Stimulated activated CD8-positive, alpha-beta memory T cell treated with anti-CD3 and anti-CD28 coated beads, Interleukin-4, amount 100 ng/mL, for 24 hours (primary cell): ENCODE measurements around the gene TM9SF1.
A peak's percentile ranks its signal among the peaks of the same experiment; 100 is the strongest.

Source experiments
- DNase-seq: peaks from one replicate; pipeline ENCODE4 v3.0.0-alpha.2; 2020; ENCODE audit warnings: low read depth

Gene TM9SF1

DNA sequence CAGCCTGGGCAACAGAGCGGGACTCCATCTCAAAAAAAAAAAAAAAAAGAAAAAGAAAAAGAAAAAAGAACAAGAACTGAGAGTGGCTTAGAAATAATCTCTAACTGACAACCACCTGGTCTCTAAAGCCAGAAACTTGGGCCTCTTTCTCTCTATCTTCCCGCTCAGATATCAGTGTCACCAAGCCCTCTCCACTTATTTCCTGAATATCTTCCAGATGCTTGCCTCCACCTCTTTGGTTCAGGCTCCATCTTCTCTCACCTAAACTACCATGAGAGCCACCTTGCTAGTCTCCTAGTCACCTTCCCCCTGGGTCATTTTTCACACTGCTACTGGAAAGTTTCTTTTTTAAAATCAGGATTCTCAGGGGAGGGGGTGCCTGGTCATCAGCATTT is 1.8 kb upstream of the TM9SF1 start:
- DNase-seq, result no peak

DNA sequence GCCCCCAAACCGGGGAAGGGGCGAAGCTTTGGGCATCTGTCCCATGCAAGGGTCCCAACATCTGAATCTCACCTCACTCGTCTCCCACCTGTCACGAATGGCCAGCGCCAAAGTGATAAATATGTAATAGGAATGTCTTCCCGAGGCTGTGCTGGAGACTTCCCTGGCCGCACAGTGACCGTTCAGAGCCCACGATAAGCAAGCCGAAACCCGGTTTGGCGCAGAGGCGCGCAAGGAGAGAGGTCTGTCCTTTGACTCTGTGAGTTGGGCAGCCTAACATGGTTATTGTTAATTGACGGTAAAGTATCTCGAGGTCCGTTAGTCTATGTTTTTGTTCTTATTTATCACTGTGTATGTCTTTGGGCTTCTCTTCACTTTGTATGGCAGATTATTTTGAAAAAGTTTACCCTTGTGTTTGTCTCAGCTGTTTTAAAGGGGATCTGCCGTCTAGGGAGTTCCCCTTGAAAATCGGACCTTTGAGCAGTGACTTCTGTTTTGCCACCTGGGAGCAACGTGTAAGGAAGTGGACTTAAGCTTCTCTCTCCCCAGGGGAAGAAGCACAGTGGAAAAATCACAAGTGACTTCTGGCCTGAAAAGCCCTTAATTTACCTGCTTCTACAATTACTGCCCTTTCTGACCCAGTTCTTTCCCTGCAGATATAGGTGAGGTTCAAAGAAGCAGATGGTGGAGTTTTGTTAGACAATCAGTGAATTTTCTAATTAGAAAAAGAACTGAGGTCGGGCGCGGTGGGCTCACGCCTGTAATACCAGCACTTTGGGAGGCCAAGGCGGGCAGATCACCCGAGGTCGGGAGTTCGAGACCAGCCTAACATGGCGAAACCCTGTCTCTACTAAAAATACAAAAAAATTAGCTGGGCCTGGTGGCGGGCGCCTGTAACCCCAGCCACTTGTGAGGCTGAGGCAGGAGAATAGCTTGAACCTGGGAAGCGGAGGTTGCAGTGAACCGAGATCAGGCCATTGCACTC is 1.1 kb upstream of the TM9SF1 start:
- no peak for DNase-seq

DNA sequence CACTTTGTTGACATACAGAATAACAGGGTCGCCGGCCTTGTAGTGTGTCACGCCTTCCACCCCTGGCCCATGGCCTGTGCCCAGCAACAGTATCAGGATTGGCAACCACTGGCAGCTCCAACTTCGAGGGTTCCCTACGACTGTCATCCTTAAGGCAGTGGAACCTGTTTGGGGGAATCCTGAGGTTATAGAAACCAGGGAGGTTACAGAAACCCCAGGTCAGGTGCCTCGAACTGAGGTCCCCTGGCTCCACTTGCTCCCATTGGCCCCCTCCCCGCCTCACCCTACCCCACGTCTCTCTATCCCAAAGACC is 412 bp downstream of the TM9SF1 start:
- DNase-seq, result no peak

DNA sequence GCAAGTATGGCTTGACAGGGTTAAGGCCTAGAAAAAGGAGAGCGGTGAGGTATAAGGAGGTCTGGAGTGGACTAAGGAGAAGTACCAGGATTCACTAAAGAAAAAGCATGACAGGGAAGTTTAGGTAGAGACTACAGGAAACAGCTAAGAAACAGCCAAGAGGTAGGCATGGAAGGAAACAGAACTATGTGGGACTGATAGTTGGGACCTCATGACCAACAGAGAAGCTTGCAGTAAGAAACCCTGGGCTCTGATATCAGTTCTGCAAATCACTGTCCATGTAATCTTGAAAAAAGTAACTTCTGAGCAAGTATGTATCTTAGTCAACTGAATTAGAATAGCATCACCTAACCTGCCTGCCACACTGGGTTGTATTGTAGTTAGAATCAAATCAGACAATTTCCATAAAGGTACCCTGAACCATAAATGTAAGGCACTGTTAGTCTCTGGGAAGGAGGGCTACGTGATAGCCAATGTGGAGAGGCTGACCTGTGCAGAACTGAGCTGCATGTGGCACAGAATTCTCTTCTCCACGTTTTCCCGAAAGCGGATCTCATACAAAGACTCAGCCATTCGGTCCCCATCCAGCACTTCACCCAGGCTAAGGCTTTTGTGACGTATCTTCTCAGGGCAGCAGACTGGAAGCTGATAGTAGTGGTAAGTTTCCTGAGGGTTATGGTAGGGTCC is 912 bp downstream of the TM9SF1 start:
- no peak for DNase-seq

DNA sequence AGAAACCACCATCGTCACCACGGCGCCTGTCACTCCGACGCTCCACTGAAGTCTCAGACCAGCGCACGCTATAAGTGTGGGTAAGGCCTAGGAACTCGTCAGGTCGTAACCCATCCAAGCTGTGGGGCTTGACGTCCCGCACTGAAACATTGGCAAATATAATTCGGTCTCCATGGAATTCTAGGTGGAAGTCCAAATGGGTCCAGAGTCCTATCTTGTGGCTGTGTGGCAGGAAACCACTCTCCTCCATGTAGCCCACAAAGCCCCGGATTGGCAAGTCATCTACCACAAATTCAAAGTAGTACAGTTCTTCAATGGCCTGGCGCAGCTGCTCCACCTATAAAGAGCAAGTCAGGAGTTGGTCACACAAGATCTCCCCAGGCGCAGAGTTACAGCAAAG is 2.3 kb downstream of the TM9SF1 start:
- DNase-seq, result no peak

DNA sequence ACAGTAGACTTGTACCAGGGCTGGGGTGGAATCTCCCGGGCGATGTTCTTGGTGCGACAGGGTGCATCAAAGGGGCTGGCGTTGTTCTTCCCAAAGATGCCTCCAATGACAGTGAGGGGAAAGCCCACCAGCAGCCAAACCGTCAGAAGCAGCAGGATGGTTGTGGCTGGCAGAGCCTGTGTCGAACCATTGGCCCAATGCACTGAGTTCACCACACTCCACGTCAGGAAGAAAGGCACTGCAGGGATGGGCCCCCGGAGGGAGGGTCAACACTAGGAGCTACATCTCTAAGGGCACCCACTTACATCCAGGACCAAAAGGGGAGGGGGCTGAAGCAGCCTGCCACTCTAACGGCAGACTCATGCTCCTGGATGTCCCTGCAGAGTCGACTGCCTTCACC is 4.8 kb downstream of the TM9SF1 start:
- DNase-seq, result no peak

DNA sequence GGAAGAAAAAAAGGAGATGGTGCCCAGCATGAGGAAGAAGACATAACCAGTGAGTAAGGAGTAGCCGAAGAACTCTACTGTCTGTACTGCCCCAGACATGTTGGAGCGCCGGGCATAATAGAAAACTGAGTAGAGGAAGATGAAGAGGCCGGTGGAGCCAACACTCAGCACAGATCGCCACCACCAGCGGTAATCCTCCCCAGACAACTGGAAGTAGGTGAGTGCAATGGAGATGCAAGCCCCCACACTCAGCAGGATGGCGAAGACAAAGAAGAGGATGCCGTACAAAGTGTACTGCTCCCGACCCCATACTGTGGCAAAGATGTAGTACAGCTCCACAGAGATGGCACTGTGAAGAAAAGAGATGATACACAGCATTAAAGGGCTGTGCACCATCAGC is 5.8 kb downstream of the TM9SF1 start:
- DNase-seq, result no peak

DNA sequence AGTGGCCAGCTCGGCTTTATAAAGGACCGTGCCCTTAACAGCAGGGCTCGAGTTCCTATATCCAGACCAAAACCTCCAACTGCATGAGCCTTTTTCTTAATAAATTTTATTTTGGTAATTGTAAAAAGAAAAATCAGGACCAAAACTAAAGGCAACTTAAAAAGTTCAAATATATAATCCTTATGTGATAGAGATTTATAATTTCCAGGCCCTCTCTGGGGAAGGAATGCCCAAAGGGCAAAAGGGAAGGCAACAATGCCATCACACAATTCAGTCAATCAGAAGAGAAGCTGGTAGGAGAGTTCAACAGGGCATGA is 6.2 kb downstream of the TM9SF1 start:
- DNase-seq, result no peak

DNA sequence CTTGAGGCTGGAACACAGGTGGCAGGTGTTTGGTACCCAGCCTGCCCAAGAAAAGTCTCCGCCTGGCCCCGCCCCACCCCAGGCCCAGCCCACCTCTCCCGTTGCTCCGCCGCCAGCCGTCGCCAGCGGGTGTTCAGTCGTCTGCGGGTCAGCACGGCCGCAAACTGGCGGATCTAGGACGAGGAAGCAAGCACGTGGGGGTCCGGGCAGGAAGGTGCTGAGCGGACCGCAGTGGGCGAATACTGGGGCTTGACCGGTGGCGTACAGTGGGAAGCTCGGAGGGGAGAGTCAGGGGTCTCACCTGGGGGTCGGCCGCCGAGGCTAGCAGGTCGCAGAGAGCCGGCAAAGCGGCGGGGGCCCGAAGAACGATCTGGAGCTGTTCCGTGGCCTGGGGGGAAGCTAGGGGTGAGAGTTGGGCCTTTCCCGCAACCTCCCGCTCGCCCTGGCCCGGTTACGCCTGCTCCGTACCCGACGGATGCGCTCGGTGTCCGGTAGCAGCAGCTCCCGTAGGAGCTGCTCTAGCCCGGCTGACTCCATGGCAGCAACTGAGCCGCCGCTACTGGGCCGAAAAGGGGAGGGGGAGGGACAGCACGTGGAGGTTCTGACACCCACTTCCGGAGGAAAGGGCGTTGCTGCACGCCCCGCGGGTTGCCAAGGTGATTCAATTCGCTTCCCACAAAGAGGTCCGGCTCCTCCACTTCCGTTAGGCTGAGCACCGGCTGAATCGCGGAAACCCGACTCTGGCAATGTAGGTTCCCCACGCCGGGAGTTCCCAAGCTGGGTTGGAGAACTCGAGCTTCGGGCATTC is 6.8 kb downstream of the TM9SF1 start, which contains the start of gene IPO4:
Gene IPO4, minus strand, starts transcription at position 566 of the 808 bp plus-strand sequence. Its CDS starts 29 bp downstream, at position 537.
- DNase-seq, result peak; percentile 92

DNA sequence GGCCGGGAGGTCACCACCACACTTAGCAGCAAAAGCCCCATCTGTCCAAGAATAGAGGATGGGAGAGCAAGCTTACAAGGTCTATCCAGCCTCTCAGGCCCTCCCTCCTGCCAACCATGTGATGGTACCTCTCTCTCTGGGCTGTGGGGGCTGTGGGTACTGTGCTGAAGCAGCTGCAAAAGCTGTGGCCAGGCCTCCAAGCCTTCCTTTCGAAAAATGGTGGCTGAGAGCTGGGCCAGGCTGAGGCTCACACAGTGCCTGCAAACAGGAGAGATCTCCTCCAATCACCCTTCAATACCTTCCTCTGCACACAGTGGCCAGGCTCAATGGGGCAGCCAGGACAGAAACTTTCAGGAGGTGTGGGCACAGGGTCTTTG is 7.7 kb downstream of the TM9SF1 start:
- no peak for DNase-seq

DNA sequence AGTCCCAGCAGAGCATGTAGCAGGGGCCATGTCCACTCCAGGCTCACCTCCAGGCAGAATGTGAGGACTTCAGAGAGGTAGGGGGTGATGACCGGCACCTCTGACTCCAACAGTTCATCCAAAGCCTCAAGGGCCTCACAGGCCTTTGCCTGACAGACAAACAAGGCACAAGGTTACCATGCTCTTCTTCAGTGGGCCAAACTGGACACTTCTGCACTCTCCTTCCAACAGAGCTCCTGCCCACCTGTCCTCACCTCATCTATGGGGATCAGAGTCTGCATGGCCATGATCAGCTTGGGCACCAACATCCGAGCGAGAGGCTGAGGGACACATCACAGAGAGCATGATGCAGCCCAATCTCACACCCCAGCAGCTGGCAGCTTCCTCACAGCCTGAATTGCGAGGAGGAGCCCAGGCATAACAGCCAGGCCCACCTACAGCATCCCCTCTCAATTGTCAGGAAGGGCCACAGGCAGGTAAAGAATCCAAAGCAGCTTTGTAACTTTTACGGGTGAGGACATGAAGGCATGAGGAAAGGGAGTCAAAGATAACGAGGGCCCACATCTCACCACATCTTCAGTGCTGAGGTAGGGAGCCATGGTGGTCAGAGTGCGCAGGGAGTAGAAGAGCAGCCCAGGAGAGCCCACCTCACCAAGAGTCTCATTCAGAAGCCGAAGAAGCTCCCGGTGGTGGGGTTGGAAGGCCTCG is 8.3 kb downstream of the TM9SF1 start:
- DNase-seq, result no peak

DNA sequence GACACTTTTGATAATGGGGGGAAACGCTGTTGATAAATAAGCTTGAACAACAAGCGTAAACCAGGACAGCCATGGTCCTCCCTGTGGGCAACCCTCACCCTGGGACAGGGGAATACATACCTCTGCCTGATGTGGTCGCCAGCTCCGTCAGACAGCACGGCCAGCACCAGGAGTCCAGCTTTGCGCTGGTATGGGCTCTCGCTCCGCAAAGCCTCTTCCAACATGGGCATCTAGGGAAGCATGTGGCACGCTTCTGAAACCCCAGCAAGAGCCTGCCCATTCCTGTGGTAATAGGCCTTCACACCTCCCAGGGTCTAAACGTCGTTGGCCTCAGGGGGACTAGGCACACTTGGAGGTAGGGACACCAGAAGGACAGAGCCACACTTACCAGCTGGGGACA is 9.5 kb downstream of the TM9SF1 start:
- DNase-seq, result no peak

DNA sequence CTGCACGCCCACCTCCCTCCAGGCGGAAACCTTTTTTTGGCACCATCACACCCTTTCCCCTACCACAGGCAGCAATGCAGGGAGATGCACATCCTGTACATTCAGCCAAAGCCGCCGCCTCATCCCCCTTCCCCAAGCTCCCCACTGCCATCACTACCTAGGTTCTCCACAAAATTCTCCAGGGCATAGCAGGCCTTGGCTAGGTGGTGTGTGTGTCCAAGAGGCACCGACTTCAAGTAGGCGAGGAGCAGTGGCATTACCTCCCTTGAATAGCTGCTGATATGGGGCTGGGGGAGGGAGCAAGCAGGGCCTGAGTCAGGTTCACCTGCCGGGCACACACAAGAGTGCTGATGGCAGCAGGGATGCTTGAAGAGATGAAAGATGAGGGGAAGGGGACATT is 10.2 kb downstream of the TM9SF1 start:
- DNase-seq, result no peak

DNA sequence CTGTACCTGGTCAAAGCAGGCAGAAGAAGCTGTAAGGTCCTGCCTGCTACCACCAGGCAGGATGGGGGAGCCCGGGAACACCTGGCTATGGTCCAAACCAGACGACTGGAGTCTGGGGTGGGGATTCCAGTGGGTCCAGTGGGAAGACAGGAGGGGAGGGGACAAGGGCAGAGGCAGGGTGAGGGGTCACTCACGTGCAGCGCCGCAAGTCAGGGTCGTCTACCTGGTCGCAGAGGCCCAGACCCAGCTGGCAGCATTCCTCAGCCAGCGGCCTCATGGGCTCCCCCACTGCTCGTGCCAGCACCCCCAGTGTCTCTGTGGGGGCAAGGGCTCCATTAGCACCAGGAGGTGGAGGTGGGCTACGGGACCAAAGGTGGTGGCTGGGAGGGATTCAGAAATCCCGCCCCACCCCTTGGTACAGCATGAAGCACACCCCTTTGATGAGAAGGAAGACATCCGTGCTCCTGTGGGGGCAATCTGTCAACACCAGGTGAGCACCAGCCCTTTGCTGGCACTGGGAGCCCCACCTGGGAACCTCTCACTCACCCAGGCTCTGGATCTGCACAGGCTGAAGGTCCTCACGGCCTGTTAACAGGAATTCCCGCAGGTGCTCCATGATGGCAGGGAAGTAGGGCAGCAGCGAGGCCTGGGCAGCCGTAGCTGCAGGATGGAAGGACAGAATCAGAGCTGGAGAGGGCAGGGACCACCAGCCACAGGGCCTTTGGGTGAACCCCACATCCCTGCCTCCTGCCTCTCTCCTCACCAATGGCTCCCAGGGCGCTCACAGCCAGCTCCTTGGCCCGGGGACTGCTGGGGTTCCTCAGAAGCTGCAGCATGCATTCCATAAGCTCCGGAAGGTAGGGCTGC is 10.9 kb downstream of the TM9SF1 start:
- no peak for DNase-seq

DNA sequence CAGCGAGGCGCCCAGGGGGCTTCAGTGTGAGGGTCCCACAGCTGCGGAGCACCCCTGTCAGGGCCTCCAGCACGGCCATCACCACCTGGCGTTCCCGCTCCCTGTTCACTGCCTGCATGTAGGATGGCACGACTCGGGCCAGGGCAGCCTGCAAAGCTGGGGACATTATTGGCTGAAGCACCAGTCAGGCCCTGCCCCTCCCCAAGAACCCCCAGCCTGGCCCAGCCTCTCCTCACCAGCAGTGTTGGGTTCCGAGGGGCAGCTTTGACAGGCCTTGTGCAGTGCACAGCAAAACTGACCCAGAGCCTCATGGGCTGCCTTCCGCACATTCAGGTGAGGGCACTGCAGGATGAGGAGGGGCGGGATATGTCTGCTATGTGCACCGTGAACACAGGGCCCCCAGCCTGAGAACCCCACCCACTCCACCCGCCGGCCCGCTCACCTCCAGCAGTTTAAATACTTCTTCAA is 12.2 kb downstream of the TM9SF1 start:
- DNase-seq, result no peak

DNA sequence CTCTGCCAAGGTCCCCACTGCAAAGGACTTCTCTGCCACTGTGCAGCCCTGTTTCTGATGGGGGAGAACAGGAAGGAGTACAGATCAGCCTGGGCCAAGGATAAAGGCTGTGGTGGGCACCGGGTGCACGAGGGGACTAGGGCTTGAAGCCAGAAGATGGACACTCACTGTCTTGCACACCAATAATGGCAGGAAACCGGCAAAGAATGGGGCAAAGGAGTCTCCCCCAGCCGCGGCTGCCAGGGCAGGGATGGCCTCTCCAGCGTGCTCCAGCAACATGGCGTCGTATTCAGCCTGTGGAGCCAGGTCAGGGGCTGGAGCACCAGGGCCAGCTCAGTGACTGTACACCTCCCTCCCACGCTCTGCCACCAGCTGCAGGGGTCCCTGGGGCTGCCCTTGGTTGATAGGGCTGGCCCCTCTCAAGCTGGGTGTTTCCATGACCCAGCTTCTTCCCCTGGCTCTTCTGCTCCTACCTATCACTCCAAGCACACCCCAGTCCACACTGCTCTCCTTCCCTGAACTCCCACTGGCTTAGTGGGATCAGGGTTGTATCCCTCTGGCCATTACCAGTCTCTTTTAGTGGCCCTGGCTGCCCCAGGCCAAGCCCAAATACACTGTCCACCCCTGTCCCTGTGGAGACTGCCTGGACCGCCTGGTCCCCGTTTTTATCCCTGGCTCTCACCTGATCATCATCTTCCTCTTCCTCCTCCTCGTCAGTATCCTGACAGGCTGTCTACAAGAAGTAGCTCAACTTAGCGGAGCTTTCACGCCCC is 12.9 kb downstream of the TM9SF1 start:
- no peak for DNase-seq

DNA sequence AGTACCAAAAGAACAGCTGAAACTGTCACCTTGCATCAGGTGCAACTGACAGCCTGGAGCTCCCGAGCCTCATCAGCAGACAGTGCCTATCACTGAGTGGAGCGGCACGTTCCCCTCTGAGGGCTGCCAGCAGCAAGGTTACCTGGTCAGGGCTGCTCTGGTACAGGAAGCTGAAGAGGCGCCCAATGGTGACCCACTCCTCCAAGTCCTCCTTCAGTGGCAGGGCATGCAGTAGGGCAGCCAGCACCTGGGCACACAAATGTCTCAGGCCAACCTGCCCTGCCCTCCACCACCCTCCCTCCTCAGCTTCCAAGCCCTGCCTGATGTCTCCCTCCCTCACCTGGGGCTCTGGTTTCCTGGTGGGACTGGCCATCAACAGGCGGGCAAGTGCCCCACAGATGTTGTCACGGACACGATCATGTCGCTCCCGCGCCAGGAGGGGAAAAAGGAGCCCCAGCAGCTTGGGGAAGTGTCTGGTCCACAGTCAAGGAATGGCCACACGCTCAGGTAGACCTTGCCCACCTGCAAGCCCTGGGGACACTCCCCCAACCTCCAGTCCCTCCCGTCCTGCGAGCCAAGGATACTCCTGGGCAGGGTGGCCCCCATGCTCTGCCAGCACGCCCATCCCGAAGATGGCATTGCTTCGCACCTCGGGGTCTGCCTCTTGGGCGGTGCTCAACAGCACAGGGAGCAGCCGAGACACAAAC is 13.7 kb downstream of the TM9SF1 start:
- DNase-seq, result no peak

DNA sequence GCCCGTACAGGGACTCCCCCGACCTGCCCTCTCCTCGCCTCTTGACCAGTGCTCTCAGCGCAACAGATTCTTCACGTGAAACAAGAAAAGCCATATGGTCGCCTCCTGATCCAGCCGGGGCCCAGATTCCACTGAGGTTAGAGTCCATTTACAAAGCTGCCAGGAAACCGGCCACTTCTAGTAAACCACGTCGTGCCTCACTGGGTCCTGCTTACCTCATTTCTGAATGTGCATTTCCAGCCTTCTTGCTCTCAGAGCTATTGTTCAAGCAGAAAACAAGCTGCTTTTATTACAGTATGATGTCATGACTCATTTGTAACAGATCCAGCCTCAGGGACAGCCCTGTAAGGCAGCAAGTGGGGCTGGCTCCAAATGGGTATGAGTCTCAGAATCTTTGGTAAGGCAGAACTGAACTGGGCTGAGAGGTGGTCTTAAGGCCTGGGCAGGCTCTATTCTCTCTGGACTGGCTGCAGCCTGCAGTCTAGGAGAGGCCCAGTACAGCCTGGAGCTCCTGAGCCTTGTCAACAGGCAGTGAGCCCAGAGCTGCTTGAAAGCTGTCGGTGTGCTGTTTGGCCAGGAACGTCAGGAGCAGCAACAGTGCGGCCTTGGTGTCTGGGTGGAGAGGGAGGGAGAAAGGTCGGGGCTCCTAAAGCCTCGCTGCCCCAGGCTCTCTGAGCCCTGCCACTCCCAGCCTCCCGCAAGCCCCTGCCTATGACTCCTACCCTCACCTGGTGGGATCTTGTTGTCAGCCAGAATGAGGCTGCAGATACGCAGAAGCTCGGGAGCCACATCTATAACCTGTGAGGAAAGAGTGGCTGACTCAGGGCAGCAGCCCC is 15.1 kb downstream of the TM9SF1 start:
- no peak for DNase-seq
